ENCODE results near the gene EDN1.

EDN1 gene

GRCh38 chr6:12289933-12290820, at the start of gene EDN1:
Gene EDN1 (plus strand): TSS chr6:12290361. CDS start chr6:12290630, 269 bp downstream.
- peak; percentile 16 for DNase-seq

GRCh38 chr6:12241493-12242175, 48.5 kb upstream of the EDN1 start:
- DNase-seq, result no peak

GRCh38 chr6:12243169-12243568, 47.0 kb upstream of the EDN1 start:
- DNase-seq, result no peak

GRCh38 chr6:12245360-12245759, 44.8 kb upstream of the EDN1 start:
- no peak for DNase-seq

- DNase-seq, result no peak
These were observed 44.1 kb upstream of the EDN1 start for GRCh38 chr6:12245763-12246718.

- DNase-seq, result no peak
These were observed 43.3 kb upstream of the EDN1 start for GRCh38 chr6:12246900-12247299.

GRCh38 chr6:12249541-12250382, 40.4 kb upstream of the EDN1 start:
- no peak for DNase-seq

- no peak for DNase-seq
These were observed 39.8 kb upstream of the EDN1 start for GRCh38 chr6:12250383-12250770.

- no peak for DNase-seq
These were observed 36.0 kb upstream of the EDN1 start for GRCh38 chr6:12254210-12254609.

GRCh38 chr6:12258191-12258590, 32.0 kb upstream of the EDN1 start:
- DNase-seq, result no peak

GRCh38 chr6:12258591-12259075, 31.5 kb upstream of the EDN1 start:
- DNase-seq, result no peak

GRCh38 chr6:12260458-12261093, 29.6 kb upstream of the EDN1 start:
- DNase-seq, result no peak

- no peak for DNase-seq
These were observed 28.7 kb upstream of the EDN1 start for GRCh38 chr6:12261502-12261901.

- DNase-seq, result no peak
These were observed 27.7 kb upstream of the EDN1 start for GRCh38 chr6:12262236-12263061.

GRCh38 chr6:12263403-12263802, 26.8 kb upstream of the EDN1 start:
- no peak for DNase-seq

- DNase-seq, result no peak
These were observed 25.5 kb upstream of the EDN1 start for GRCh38 chr6:12264671-12265070.

GRCh38 chr6:12265296-12265695, 24.9 kb upstream of the EDN1 start:
- no peak for DNase-seq

- DNase-seq, result no peak
These were observed 24.4 kb upstream of the EDN1 start for GRCh38 chr6:12265791-12266190.

GRCh38 chr6:12266571-12266970, 23.6 kb upstream of the EDN1 start:
- no peak for DNase-seq

- no peak for DNase-seq
These were observed 21.1 kb upstream of the EDN1 start for GRCh38 chr6:12269110-12269509.
